CD4-positive, CD25-positive, alpha-beta regulatory T cell (primary cell): ENCODE measurements around the gene OR5K1. TPM values are rescaled to one million over a fixed set of nuclear protein-coding genes. Genes with fewer than 3 reads are reported as not detected.

ENCODE experiments used
- ATAC-seq, 2 donors: fragments of 150-1000 bp; cut with Tn5 transposase; one replicate each; pipeline ENCODE4 v1.10.0; 2021; ENCODE audit warnings: low read depth in 2 of 2, moderate number of reproducible peaks in 2 of 2, moderate library complexity in 1 of 2
- DNase-seq, 3 donors: peaks; one replicate each; pipeline versions ENCODE4 v3.0.0 to v3.0.0-alpha.2; 2012 to 2022; ENCODE audit warnings: mixed read lengths in 1 of 3
- H3K27ac ChIP-seq: one replicate; pipeline ENCODE4 v1.7.0; 2013; ENCODE audit warnings: mild to moderate bottlenecking, low read length; ENCODE audit not compliant: insufficient read depth, poor library complexity, severe bottlenecking
- H3K27me3 ChIP-seq: one replicate; pipeline ENCODE4 v1.7.0; 2013; ENCODE audit warnings: low read length; ENCODE audit not compliant: control insufficient read depth, insufficient read depth
- H3K36me3 ChIP-seq: one replicate; pipeline ENCODE4 v1.7.0; 2013; ENCODE audit warnings: mild to moderate bottlenecking, low read length, moderate library complexity; ENCODE audit not compliant: control insufficient read depth, insufficient read depth
- H3K4me1 ChIP-seq: 2 replicates; pipeline ENCODE4 v1.7.0; 2013; ENCODE audit warnings: mild to moderate bottlenecking, low read length; ENCODE audit not compliant: insufficient read depth, control insufficient read depth, poor library complexity, severe bottlenecking
- H3K4me3 ChIP-seq: one replicate; pipeline ENCODE4 v1.7.0; 2013; ENCODE audit warnings: low read depth, mild to moderate bottlenecking, low read length, moderate library complexity
- H3K9me3 ChIP-seq, 2 experiments: 1 replicate in 1 of 2; 2 replicates in 1 of 2; pipeline ENCODE4 v1.7.0; 2013; ENCODE audit warnings: low read length in 2 of 2, mild to moderate bottlenecking in 1 of 2, moderate library complexity in 1 of 2; ENCODE audit not compliant: control insufficient read depth in 2 of 2
- H3K27ac Mint-ChIP-seq, 3 donors: one replicate each; pipeline ENCODE4 v1.8.0; 2020 to 2022; ENCODE audit warnings: mild to moderate bottlenecking in 3 of 3, mixed read lengths in 3 of 3, moderate library complexity in 2 of 3
- H3K27me3 Mint-ChIP-seq: one replicate; pipeline ENCODE4 v1.8.0; 2022; ENCODE audit warnings: mild to moderate bottlenecking, mixed read lengths
- H3K36me3 Mint-ChIP-seq: one replicate; pipeline ENCODE4 v1.8.0; 2020; ENCODE audit warnings: mixed read lengths
- H3K4me1 Mint-ChIP-seq, 4 donors: one replicate each; pipeline ENCODE4 v1.8.0; 2020 to 2022; ENCODE audit warnings: mixed read lengths in 4 of 4, mild to moderate bottlenecking in 1 of 4
- H3K4me3 Mint-ChIP-seq, 4 donors: one replicate each; pipeline ENCODE4 v1.8.0; 2020 to 2022; ENCODE audit warnings: mild to moderate bottlenecking in 4 of 4, mixed read lengths in 4 of 4, moderate library complexity in 3 of 4
- H3K9me3 Mint-ChIP-seq, 7 donors: one replicate each; pipeline ENCODE4 v1.8.0; 2020 to 2022; ENCODE audit warnings: mixed read lengths in 7 of 7, mild to moderate bottlenecking in 3 of 7, moderate library complexity in 2 of 7
- polyA plus RNA-seq, 4 donors: library from polyadenylated mRNA; unstranded; fragments of 300-500 nt; fragmentation: Illumina TruSeq; gene quantifications; one replicate each; pipeline ENCODE4 v1.2.3, GENCODE V29; 2021
- total RNA-seq: library from RNA; stranded (reverse); gene quantifications from one replicate; pipeline ENCODE4 v1.2.3, GENCODE V29; 2022

The OR5K1 gene
- total and polyA plus RNA-seq, 5 donors from 2014 or later: not detected

GRCh38 chr3:98501270-98501669, 38.3 kb downstream of the OR5K1 start:
- peaks cover 17% of the 10 kb centered on the region for H3K36me3 Mint-ChIP-seq
- no peak overlapping the region for H3K4me3 Mint-ChIP-seq
- peaks cover 4% of the 10 kb centered on the region for H3K27me3 Mint-ChIP-seq
- Histone ChIP-seq H3K4me1 (no peaks in the 10 kb centered on the region), H3K27me3 (no peaks in the 10 kb centered on the region), H3K9me3 (no peaks in the 10 kb centered on the region), H3K36me3 (no peaks in the 10 kb centered on the region), H3K4me3 (no peak overlapping the region), H3K27ac (no peak overlapping the region)
- H3K4me1 Mint-ChIP-seq: peaks cover 0 to 11% (median 6%) of the 10 kb centered on the region in 4 donors
- H3K9me3 Mint-ChIP-seq: no peaks in the 10 kb centered on the region
- DNase-seq (no peak), ATAC-seq (no peak)
- H3K27ac Mint-ChIP-seq: no peak overlapping the region

GRCh38 chr3:98501863-98502576, 39.0 kb downstream of the OR5K1 start:
- no peak for ATAC-seq
- peak overlapping the region in 1 of 3 donors; percentile 4 for H3K27ac Mint-ChIP-seq

GRCh38 chr3:98504539-98504938, 41.5 kb downstream of the OR5K1 start:
- H3K9me3 ChIP-seq: no peaks in the 10 kb centered on the region
- H3K4me1 ChIP-seq: peaks cover 7% of the 10 kb centered on the region
- H3K27ac ChIP-seq: no peak overlapping the region
- Mint-ChIP-seq H3K4me1 (peaks cover 6 to 29% (median 22%) of the 10 kb centered on the region in 4 donors), H3K27me3 (no peaks in the 10 kb centered on the region), H3K4me3 (no peak overlapping the region), H3K9me3 (no peaks in the 10 kb centered on the region), H3K27ac (no peak overlapping the region), H3K36me3 (peaks cover 28% of the 10 kb centered on the region)
- no peaks in the 10 kb centered on the region for H3K27me3 ChIP-seq
- peaks cover 2% of the 10 kb centered on the region for H3K36me3 ChIP-seq
- no peak overlapping the region for H3K4me3 ChIP-seq
- no peak for DNase-seq
- ATAC-seq: no peak

More at GRCh38 chr3:98501863-98502576, 39.0 kb downstream of the OR5K1 start:
- no peak overlapping the region for H3K4me3 Mint-ChIP-seq
- H3K36me3 ChIP-seq: peaks cover 2% of the 10 kb centered on the region
- H3K9me3 ChIP-seq: no peaks in the 10 kb centered on the region
- no peaks in the 10 kb centered on the region for H3K9me3 Mint-ChIP-seq
- DNase-seq: no peak
- no peak overlapping the region for H3K27ac ChIP-seq
- H3K36me3 Mint-ChIP-seq: peaks cover 18% of the 10 kb centered on the region
- H3K4me3 ChIP-seq: no peak overlapping the region
- no peaks in the 10 kb centered on the region for H3K27me3 ChIP-seq
- peaks cover 0 to 11% (median 6%) of the 10 kb centered on the region in 4 donors for H3K4me1 Mint-ChIP-seq
- H3K27me3 Mint-ChIP-seq: peaks cover under 1% of the 10 kb centered on the region
- H3K4me1 ChIP-seq: no peaks in the 10 kb centered on the region

- peak in 2 of 3 donors; percentile 33 to 40 for DNase-seq
- H3K27ac Mint-ChIP-seq: peak overlapping the region; percentile 3 to 32 (median 8)
Measured at GRCh38 chr3:98508582-98508981, 45.6 kb downstream of the OR5K1 start.

GRCh38 chr3:98512576-98512975, 49.6 kb downstream of the OR5K1 start:
- H3K4me1 Mint-ChIP-seq: peaks cover 35 to 59% (median 53%) of the 10 kb centered on the region in 4 donors
- H3K27ac Mint-ChIP-seq: no peak overlapping the region
- peaks cover 33% of the 10 kb centered on the region for H3K36me3 ChIP-seq

More at GRCh38 chr3:98508582-98508981, 45.6 kb downstream of the OR5K1 start:
- no peaks in the 10 kb centered on the region for H3K27me3 ChIP-seq
- peaks cover 4% of the 10 kb centered on the region for H3K36me3 ChIP-seq
- H3K27me3 Mint-ChIP-seq: no peaks in the 10 kb centered on the region
- H3K27ac ChIP-seq: peak overlapping the region; percentile 41
- H3K9me3 Mint-ChIP-seq: no peaks in the 10 kb centered on the region
- no peaks in the 10 kb centered on the region for H3K9me3 ChIP-seq
- peak overlapping the region in 2 of 4 donors; percentile 7 to 44 for H3K4me3 Mint-ChIP-seq
- H3K4me1 Mint-ChIP-seq: peaks cover 23 to 32% (median 27%) of the 10 kb centered on the region in 4 donors
- no peak overlapping the region for H3K4me3 ChIP-seq
- H3K4me1 ChIP-seq: peaks cover 7% of the 10 kb centered on the region
- peak; percentile 74 to 80 for ATAC-seq
- H3K36me3 Mint-ChIP-seq: peaks cover 33% of the 10 kb centered on the region

GRCh38 chr3:98513091-98513511, 50.1 kb downstream of the OR5K1 start:
- no peak overlapping the region for H3K4me3 Mint-ChIP-seq
- no peak overlapping the region for H3K27ac Mint-ChIP-seq

More at GRCh38 chr3:98512576-98512975, 49.6 kb downstream of the OR5K1 start:
- ATAC-seq: no peak
- DNase-seq: no peak
- Mint-ChIP-seq H3K36me3 (peaks cover 46% of the 10 kb centered on the region), H3K4me3 (no peak overlapping the region), H3K9me3 (no peaks in the 10 kb centered on the region), H3K27me3 (no peaks in the 10 kb centered on the region)
- Histone ChIP-seq H3K4me1 (peaks cover 28% of the 10 kb centered on the region), H3K27me3 (no peaks in the 10 kb centered on the region), H3K9me3 (no peaks in the 10 kb centered on the region), H3K27ac (no peak overlapping the region), H3K4me3 (no peak overlapping the region)

GRCh38 chr3:98513736-98514135, 50.7 kb downstream of the OR5K1 start:
- Mint-ChIP-seq H3K4me3 (peak overlapping the region in 1 of 4 donors; percentile 52), H3K4me1 (peaks cover 34 to 64% (median 56%) of the 10 kb centered on the region in 4 donors), H3K27ac (no peak overlapping the region), H3K27me3 (no peaks in the 10 kb centered on the region), H3K9me3 (no peaks in the 10 kb centered on the region), H3K36me3 (peaks cover 47% of the 10 kb centered on the region)
- Histone ChIP-seq H3K36me3 (peaks cover 45% of the 10 kb centered on the region), H3K27ac (no peak overlapping the region), H3K9me3 (no peaks in the 10 kb centered on the region), H3K4me3 (no peak overlapping the region), H3K27me3 (no peaks in the 10 kb centered on the region), H3K4me1 (peaks cover 36% of the 10 kb centered on the region)
- no peak for ATAC-seq
- DNase-seq: no peak

More at GRCh38 chr3:98513091-98513511, 50.1 kb downstream of the OR5K1 start:
- DNase-seq (no peak), ATAC-seq (no peak)
- no peaks in the 10 kb centered on the region for H3K27me3 ChIP-seq
- no peak overlapping the region for H3K27ac ChIP-seq
- H3K27me3 Mint-ChIP-seq: no peaks in the 10 kb centered on the region
- peaks cover 32% of the 10 kb centered on the region for H3K4me1 ChIP-seq
- H3K4me3 ChIP-seq: no peak overlapping the region
- H3K36me3 Mint-ChIP-seq: peaks cover 48% of the 10 kb centered on the region
- peaks cover 35 to 64% (median 56%) of the 10 kb centered on the region in 4 donors for H3K4me1 Mint-ChIP-seq
- H3K9me3 ChIP-seq: no peaks in the 10 kb centered on the region
- H3K36me3 ChIP-seq: peaks cover 39% of the 10 kb centered on the region
- H3K9me3 Mint-ChIP-seq: no peaks in the 10 kb centered on the region
